Heart right ventricle (tissue), 16 donors: ENCODE measurements around the gene CMKLR1. TPM values are rescaled to one million over a fixed set of nuclear protein-coding genes. Genes with fewer than 3 reads are reported as not detected.

Experiments
- ATAC-seq, 8 donors: fragments of 200-7000 bp; cut with Tn5 transposase; one replicate each; pipeline ENCODE4 v1.9.1; 2020; ENCODE audit warnings: mild to moderate bottlenecking in 8 of 8, moderate library complexity in 8 of 8, moderate number of reproducible peaks in 1 of 8
- DNase-seq, 2 donors: peaks; one replicate each; pipeline ENCODE4 v3.0.0-alpha.2; 2020
- H3K27ac ChIP-seq, 10 donors: fragments of 200-600 bp; sonication (generic) in 2 of 10; one replicate each; pipeline versions ENCODE4 v1.5.0 to v1.8.0; 2020 to 2022; ENCODE audit warnings: mild to moderate bottlenecking in 3 of 10
- H3K27me3 ChIP-seq, 7 donors: fragments of 200-600 bp; one replicate each; pipeline ENCODE4 v1.8.0; 2021 to 2022; ENCODE audit warnings: mild to moderate bottlenecking in 2 of 7
- H3K36me3 ChIP-seq, 9 donors: fragments of 200-600 bp; sonication (generic) in 1 of 9; one replicate each; pipeline versions ENCODE4 v1.5.0 to v1.8.0; 2020 to 2022; ENCODE audit warnings: mild to moderate bottlenecking in 2 of 9
- H3K4me1 ChIP-seq, 9 donors: fragments of 200-600 bp; sonication (generic) in 1 of 9; one replicate each; pipeline versions ENCODE4 v1.5.0 to v1.8.0; 2020 to 2022; ENCODE audit warnings: mild to moderate bottlenecking in 4 of 9
- H3K4me3 ChIP-seq, 10 donors: fragments of 200-600 bp; sonication (generic) in 2 of 10; one replicate each; pipeline versions ENCODE4 v1.5.0 to v1.8.0; 2020 to 2022; ENCODE audit warnings: mild to moderate bottlenecking in 7 of 10, moderate library complexity in 2 of 10
- H3K9me3 ChIP-seq, 11 donors: fragments of 200-600 bp in 10 of 11; sonication (generic) in 2 of 11; one replicate each; pipeline versions ENCODE4 v1.5.0 to v1.8.0; 2013 to 2022; ENCODE audit warnings: mild to moderate bottlenecking in 2 of 11, control low read depth in 1 of 11, moderate library complexity in 1 of 11
- WGBS, 2 donors: extraction: QIAGEN DNeasy Blood & Tissue Kit; methylation state at CpG; one replicate each; pipeline ENCODE4 v1.1.7; 2013; ENCODE audit warnings: inconsistent platforms in 1 of 2; 5-methylcytosine and 5-hydroxymethylcytosine counted together
- intact Hi-C, 10 donors: fragments of 100-400 bp; cut with DNase I; formaldehyde crosslinking; loops; one replicate each; pipeline versions ENCODE4 v1.11.1 to v1.14.2; 2022
- polyA plus RNA-seq, 2 donors: library from polyadenylated mRNA; stranded (reverse); fragments of 200-250 nt; gene quantifications; one replicate each; pipeline ENCODE4 v1.2.3, GENCODE V29; 2013
- total RNA-seq, 10 donors: library from RNA; stranded (reverse); fragmentation: NEBNext Ultra II Directional in 3 of 10; extraction: Animal tissue kit (Norgen Biotek cat#: 25700) in 3 of 10; gene quantifications; one replicate each; pipeline versions ENCODE4 v1.2.1 to v1.2.4, GENCODE V29; 2021 to 2023
- TF ChIP-seq, protein P1 (sequence below), 9 donors: fragments of 200-600 bp; sonication (generic) in 2 of 9; IDR thresholded peaks; one replicate each; pipeline versions ENCODE4 v1.5.0 to v1.8.0; 2021 to 2022; ENCODE audit warnings: antibody characterized with exemption in 9 of 9, mild to moderate bottlenecking in 5 of 9, moderate library complexity in 1 of 9
- donor health status: Arrhythmogenic right ventricular cardiomyopathy.
- donor health status: ischemic (EF 13 %, LVEDD 7.1; RV severe dilation, severe dysfunction).
- donor health status: healthy with polysubstance abuse.
- donor health status: DM: no; HTN: yes; CAD: no.
- donor health status: DM: no; HTN: no; CAD: no.
- donor health status: ischemic (EF 25% LVEDD 6.9; RV normal size, moderate dysfunction).
- donor health status: ischemic (EF 25% LVEDD 5.7; RV mildly dilated, moderate dysfunction).
- donor health status: healthy.
- donor health status: DM: yes; HTN: yes; CAD: no.
- donor health status: Ischemic cardiomyopathy.
- donor health status: ischemic (EF 35%, LVEDD 5.7; RV mildly dilated, moderate dysfunction).
- donor health status: nonischemic (EF 11% LVEDD 7.7; RV severe dilation, severe dysfunction).
- donor health status: DM: yes; HTN: yes; CAD: no.
- donor health status: PGD.
- donor health status: ischemic (EF 29% LVEDD 5.4; RV normal size, mild dysfunction).
- donor health status: nonischemic (EF 23%, LVEDD 6.1; RV moderate dilation, normal function).

The CMKLR1 gene
- total and polyA plus RNA-seq, 12 donors = 2.2 to 24.0 (median 5.1) TPM

DNA sequence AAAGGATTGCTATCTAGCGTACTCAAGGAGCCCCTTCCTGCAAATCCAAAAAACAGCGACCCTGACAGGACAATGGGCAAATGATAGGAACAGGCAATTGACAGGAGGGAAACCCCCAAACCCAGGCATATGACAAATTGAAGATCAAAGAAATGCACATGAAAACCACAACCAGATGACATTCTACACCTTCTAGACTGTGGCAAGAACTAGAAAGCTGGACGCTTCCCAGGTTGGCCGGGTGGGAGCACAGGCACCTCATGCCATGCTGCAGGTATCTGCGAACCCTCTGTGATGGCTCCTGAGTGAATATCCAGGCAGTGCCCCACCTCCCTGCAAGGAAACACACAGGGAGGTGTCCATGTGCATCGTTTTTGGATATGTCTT lies 37.1 kb downstream of the CMKLR1 start:
- Histone ChIP-seq H3K36me3 (no peaks in the 10 kb centered on the region), H3K9me3 (no peaks in the 10 kb centered on the region), H3K27me3 (no peaks in the 10 kb centered on the region), H3K4me1 (peaks cover 30 to 98% (median 52%) of the 10 kb centered on the region in 9 donors), H3K27ac (peak overlapping the region in 9 of 10 donors; percentile 51 to 95 (median 87)), H3K4me3 (no peak overlapping the region)
- intact Hi-C loops = loop anchor here in 1 of 10 donors (5.0 kb wide), 2 partner anchors 35 to 155 kb away; partner anchors contain the start of gene CMKLR1
- ATAC-seq (no peak), DNase-seq (no peak)
- WGBS, 2 donors = 67 to 74% methylated on average over 6 of the region's 6 CpGs
- TF ChIP-seq, protein P1, sequence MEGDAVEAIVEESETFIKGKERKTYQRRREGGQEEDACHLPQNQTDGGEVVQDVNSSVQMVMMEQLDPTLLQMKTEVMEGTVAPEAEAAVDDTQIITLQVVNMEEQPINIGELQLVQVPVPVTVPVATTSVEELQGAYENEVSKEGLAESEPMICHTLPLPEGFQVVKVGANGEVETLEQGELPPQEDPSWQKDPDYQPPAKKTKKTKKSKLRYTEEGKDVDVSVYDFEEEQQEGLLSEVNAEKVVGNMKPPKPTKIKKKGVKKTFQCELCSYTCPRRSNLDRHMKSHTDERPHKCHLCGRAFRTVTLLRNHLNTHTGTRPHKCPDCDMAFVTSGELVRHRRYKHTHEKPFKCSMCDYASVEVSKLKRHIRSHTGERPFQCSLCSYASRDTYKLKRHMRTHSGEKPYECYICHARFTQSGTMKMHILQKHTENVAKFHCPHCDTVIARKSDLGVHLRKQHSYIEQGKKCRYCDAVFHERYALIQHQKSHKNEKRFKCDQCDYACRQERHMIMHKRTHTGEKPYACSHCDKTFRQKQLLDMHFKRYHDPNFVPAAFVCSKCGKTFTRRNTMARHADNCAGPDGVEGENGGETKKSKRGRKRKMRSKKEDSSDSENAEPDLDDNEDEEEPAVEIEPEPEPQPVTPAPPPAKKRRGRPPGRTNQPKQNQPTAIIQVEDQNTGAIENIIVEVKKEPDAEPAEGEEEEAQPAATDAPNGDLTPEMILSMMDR (IDR thresholded peaks at IDR 0.05) = no peak

DNA sequence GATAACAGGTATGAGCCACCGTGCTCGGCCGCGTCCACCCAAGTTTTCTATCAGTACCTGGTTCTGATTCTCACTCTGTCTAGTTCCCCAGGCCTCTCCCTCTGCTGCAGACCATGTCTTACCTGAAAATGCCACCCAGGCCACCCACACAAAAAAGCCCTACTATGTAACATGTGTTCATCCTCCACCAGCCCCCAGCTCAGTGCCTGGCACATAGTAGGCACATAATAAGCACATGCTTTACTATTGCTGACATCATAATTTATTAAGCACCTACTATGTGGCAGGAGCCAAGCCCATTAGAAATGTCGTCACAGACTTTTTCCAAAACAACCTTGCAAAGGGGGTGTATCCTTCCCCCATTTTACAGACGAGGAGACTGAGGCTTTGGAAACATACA lies 37.8 kb downstream of the CMKLR1 start:
- Histone ChIP-seq H3K36me3 (no peaks in the 10 kb centered on the region), H3K27ac (peak overlapping the region in 4 of 10 donors; percentile 41 to 93 (median 87)), H3K27me3 (no peaks in the 10 kb centered on the region), H3K9me3 (no peaks in the 10 kb centered on the region), H3K4me1 (peaks cover 27 to 98% (median 52%) of the 10 kb centered on the region in 9 donors), H3K4me3 (no peak overlapping the region)
- DNase-seq (no peak), ATAC-seq (no peak)
- 91 to 95% methylated on average over 6 of the region's 6 CpGs for WGBS, 2 donors
- intact Hi-C loops = loop anchor here in 1 of 10 donors (5.0 kb wide), 2 partner anchors 36 to 156 kb away; partner anchors contain the start of gene CMKLR1
- TF ChIP-seq, protein P1 (IDR thresholded peaks at IDR 0.05) = no peak

GRCh38 chr12:108299980-108300696 lies 39.0 kb downstream of the CMKLR1 start:
- H3K27me3 ChIP-seq = no peaks in the 10 kb centered on the region
- H3K27ac ChIP-seq = peak overlapping the region in 3 of 10 donors; percentile 25 to 41 (median 34)
- DNase-seq = no peak
- 97% methylated on average over 7 of the region's 7 CpGs for WGBS, 2 donors
- H3K36me3 ChIP-seq = no peaks in the 10 kb centered on the region
- TF ChIP-seq, protein P1 (IDR thresholded peaks at IDR 0.05) = no peak
- no peak for ATAC-seq
- H3K4me1 ChIP-seq = peaks cover 24 to 94% (median 45%) of the 10 kb centered on the region in 9 donors
- H3K9me3 ChIP-seq = no peaks in the 10 kb centered on the region
- H3K4me3 ChIP-seq = no peak overlapping the region
- intact Hi-C loops = loop anchor here in 1 of 10 donors (5.0 kb wide), 2 partner anchors 37 to 157 kb away; partner anchors contain the start of gene CMKLR1

GRCh38 chr12:108299516-108299915 lies 39.6 kb downstream of the CMKLR1 start:
- H3K9me3 ChIP-seq = no peaks in the 10 kb centered on the region
- ATAC-seq (no peak), DNase-seq (no peak)
- peaks cover 18 to 87% (median 39%) of the 10 kb centered on the region in 9 donors for H3K4me1 ChIP-seq
- H3K27ac ChIP-seq = peak overlapping the region in 3 of 10 donors; percentile 25 to 41 (median 34)
- TF ChIP-seq, protein P1 (IDR thresholded peaks at IDR 0.05) = no peak
- no peaks in the 10 kb centered on the region for H3K36me3 ChIP-seq
- H3K27me3 ChIP-seq = no peaks in the 10 kb centered on the region
- H3K4me3 ChIP-seq = no peak overlapping the region
- intact Hi-C loops = no loop called here
- WGBS, 2 donors = 68 to 76% methylated on average over 4 of the region's 4 CpGs
